ENCODE measurements around the gene TGM2. TPM values are rescaled to one million over a fixed set of nuclear protein-coding genes. Genes with fewer than 3 reads are reported as not detected.

Gene TGM2
- total and polyA plus RNA-seq, 9 of the 15 experiments (the other 6 are each of a cell fraction or from before 2014, with no cell fraction given): 5.5 to 78.5 (median 37.6) TPM

GRCh38 chr20:38171675-38172043, 6.6 kb upstream of the TGM2 start (continued):
- TF ChIP-seq SAFB2 (IDR thresholded peaks at IDR 0.05; ENCODE audit: borderline replicate concordance, low read depth, low read length, severe bottlenecking) (no peak), ZC3H4 (CRISPR knock-in tag; IDR thresholded peaks at IDR 0.05; ENCODE audit: borderline replicate concordance) (no peak), ZNF3 (CRISPR knock-in tag; IDR thresholded peaks at IDR 0.05) (peak; percentile 79), PREB (CRISPR knock-in tag; IDR thresholded peaks at IDR 0.05) (no peak), MAFK (IDR thresholded peaks at IDR 0.05; ENCODE audit: low read length) (no peak), BRD4 (IDR thresholded peaks at IDR 0.05) (no peak), ZNF766 (CRISPR knock-in tag; conservative IDR thresholded peaks at IDR 0.05) (no peak), TARDBP (IDR thresholded peaks at IDR 0.05) (no peak), NFIC (IDR thresholded peaks at IDR 0.05) (no peak), POLR2AphosphoS2 (IDR thresholded peaks at IDR 0.05; ENCODE audit: low read length) (no peak), RHOXF2B (CRISPR knock-in tag; conservative IDR thresholded peaks at IDR 0.05) (no peak), TEAD4 (IDR thresholded peaks at IDR 0.05; ENCODE audit: low read length) (no peak), TEAD4 (CRISPR knock-in tag; IDR thresholded peaks at IDR 0.05; ENCODE audit: borderline replicate concordance) (no peak), THAP7 (CRISPR knock-in tag; IDR thresholded peaks at IDR 0.05) (no peak), RFX5 (IDR thresholded peaks at IDR 0.05; ENCODE audit: low read depth, low read length) (no peak), ZC3H11A (IDR thresholded peaks at IDR 0.05; ENCODE audit: low read depth, low read length) (no peak), RCOR1 (IDR thresholded peaks at IDR 0.05; ENCODE audit: borderline replicate concordance in 1 of 2, low read depth in 2 of 2, low read length in 2 of 2) (0 out of 4 replicates have a peak, but pooled peaks of 1 of the 2 experiments have one; percentile 35)
